ENCODE data around the gene P2RY13.

DNA sequence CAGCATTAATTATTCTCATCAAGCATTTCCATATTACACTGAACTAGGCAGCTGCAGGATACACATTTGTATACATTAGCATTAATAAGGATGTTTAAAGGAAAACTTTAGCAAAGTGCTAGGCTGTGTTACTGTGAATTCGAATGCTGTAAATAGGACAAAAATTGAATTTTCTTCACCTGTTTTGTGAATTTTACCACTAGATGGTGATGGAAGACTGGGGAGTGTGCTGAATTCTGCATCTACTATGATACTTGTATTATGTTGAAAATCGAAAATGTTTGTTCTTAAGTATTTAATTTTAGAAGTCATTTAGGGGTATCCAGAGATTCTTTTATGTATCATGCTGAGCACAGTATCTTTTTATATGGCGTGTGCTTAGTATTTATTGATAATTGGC, 38.7 kb downstream of the P2RY13 start:
- no peak for TF ChIP-seq ISL1 (CRISPR knock-in tag; IDR thresholded peaks at IDR 0.05)
- TF ChIP-seq, protein P1, sequence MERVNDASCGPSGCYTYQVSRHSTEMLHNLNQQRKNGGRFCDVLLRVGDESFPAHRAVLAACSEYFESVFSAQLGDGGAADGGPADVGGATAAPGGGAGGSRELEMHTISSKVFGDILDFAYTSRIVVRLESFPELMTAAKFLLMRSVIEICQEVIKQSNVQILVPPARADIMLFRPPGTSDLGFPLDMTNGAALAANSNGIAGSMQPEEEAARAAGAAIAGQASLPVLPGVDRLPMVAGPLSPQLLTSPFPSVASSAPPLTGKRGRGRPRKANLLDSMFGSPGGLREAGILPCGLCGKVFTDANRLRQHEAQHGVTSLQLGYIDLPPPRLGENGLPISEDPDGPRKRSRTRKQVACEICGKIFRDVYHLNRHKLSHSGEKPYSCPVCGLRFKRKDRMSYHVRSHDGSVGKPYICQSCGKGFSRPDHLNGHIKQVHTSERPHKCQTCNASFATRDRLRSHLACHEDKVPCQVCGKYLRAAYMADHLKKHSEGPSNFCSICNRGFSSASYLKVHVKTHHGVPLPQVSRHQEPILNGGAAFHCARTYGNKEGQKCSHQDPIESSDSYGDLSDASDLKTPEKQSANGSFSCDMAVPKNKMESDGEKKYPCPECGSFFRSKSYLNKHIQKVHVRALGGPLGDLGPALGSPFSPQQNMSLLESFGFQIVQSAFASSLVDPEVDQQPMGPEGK (CRISPR knock-in tag; IDR thresholded peaks at IDR 0.05; ENCODE audit: borderline replicate concordance): no peak
- no peak for TF ChIP-seq TCF4 (CRISPR knock-in tag; IDR thresholded peaks at IDR 0.05; ENCODE audit: borderline replicate concordance)
- TF ChIP-seq PPARA (CRISPR knock-in tag; IDR thresholded peaks at IDR 0.05; ENCODE audit: borderline replicate concordance): no peak
- TF ChIP-seq SNAI2 (CRISPR knock-in tag; IDR thresholded peaks at IDR 0.05): no peak
- no peak for TF ChIP-seq ZNF565 (CRISPR knock-in tag; conservative IDR thresholded peaks at IDR 0.05; ENCODE audit: low read depth)
- no peak for TF ChIP-seq ESRRG (CRISPR knock-in tag; IDR thresholded peaks at IDR 0.05)
- no peak for TF ChIP-seq GLIS3 (CRISPR knock-in tag; IDR thresholded peaks at IDR 0.05)
